ENCODE measurements around the gene GARIN5A. TPM values are rescaled to one million over a fixed set of nuclear protein-coding genes. Genes with fewer than 3 reads are reported as not detected.
A peak's percentile ranks its signal among the peaks of the same experiment; 100 is the strongest.

GARIN5A gene
- total and polyA plus RNA-seq, 8 donors: 0.55 to 3.1 (median 1.4) TPM; not detected in 2

GRCh38 chr19:50420808-50421207 lies 55.8 kb downstream of the GARIN5A start:
- Histone ChIP-seq H3K36me3 (no peaks in the 10 kb centered on the region), H3K27ac (no peak overlapping the region), H3K4me1 (peaks cover 0 to 27% (median 24%) of the 10 kb centered on the region in 4 donors), H3K27me3 (peaks cover 0 to 78% (median 30%) of the 10 kb centered on the region in 3 donors), H3K9me3 (no peaks in the 10 kb centered on the region), H3K4me3 (no peak overlapping the region)
- WGBS, 5 donors: 55 to 82% (median 69%) methylated on average over 3 of the region's 3 CpGs
- DNase-seq: no peak
- intact Hi-C loops (cut with DNase I; ENCODE audit: low total_unique reads): no loop called here
- TF ChIP-seq CTCF (IDR thresholded peaks at IDR 0.05) (no peak), EP300 (IDR thresholded peaks at IDR 0.05) (no peak), POLR2AphosphoS5 (IDR thresholded peaks at IDR 0.05) (no peak), POLR2A (IDR thresholded peaks at IDR 0.05) (no peak)

- peaks cover 0 to 78% (median 30%) of the 10 kb centered on the region in 3 donors for H3K27me3 ChIP-seq
- H3K9me3 ChIP-seq: no peaks in the 10 kb centered on the region
- no peaks in the 10 kb centered on the region for H3K36me3 ChIP-seq
- peaks cover 0 to 31% (median 26%) of the 10 kb centered on the region in 4 donors for H3K4me1 ChIP-seq
- DNase-seq: no peak
- no peak overlapping the region for H3K4me3 ChIP-seq
- 25 to 47% (median 31%) methylated on average over 3 of the region's 3 CpGs for WGBS, 5 donors
- TF ChIP-seq CTCF (IDR thresholded peaks at IDR 0.05) (no peak), POLR2AphosphoS5 (IDR thresholded peaks at IDR 0.05) (no peak), EP300 (IDR thresholded peaks at IDR 0.05) (no peak), POLR2A (IDR thresholded peaks at IDR 0.05) (no peak)
- intact Hi-C loops (cut with DNase I; ENCODE audit: low total_unique reads): no loop called here
- no peak overlapping the region for H3K27ac ChIP-seq
Measured at GRCh38 chr19:50420127-50420526, 56.5 kb downstream of the GARIN5A start.

- intact Hi-C loops (cut with DNase I; ENCODE audit: low total_unique reads): no loop called here
- peaks cover 0 to 78% (median 30%) of the 10 kb centered on the region in 3 donors for H3K27me3 ChIP-seq
- no peak overlapping the region for H3K27ac ChIP-seq
- no peaks in the 10 kb centered on the region for H3K36me3 ChIP-seq
- no peak for TF ChIP-seq POLR2AphosphoS5 (IDR thresholded peaks at IDR 0.05)
- no peak for TF ChIP-seq POLR2A (IDR thresholded peaks at IDR 0.05)
- TF ChIP-seq CTCF (IDR thresholded peaks at IDR 0.05): no peak
- TF ChIP-seq EP300 (IDR thresholded peaks at IDR 0.05): no peak
- H3K4me1 ChIP-seq: peaks cover 0 to 36% (median 26%) of the 10 kb centered on the region in 4 donors
- 13 to 24% (median 18%) methylated on average over 5 to 8 of the region's 8 CpGs for WGBS, 5 donors
- no peaks in the 10 kb centered on the region for H3K9me3 ChIP-seq
- no peak for DNase-seq
- H3K4me3 ChIP-seq: peak overlapping the region in 1 of 4 donors; percentile 6
Measured at GRCh38 chr19:50419580-50420035, 57.0 kb downstream of the GARIN5A start.

- Histone ChIP-seq H3K4me1 (peaks cover 0 to 37% (median 26%) of the 10 kb centered on the region in 4 donors), H3K27ac (no peak overlapping the region), H3K27me3 (peaks cover 0 to 78% (median 30%) of the 10 kb centered on the region in 3 donors), H3K36me3 (no peaks in the 10 kb centered on the region), H3K4me3 (peak overlapping the region in 1 of 4 donors; percentile 6), H3K9me3 (no peaks in the 10 kb centered on the region)
- TF ChIP-seq EP300 (IDR thresholded peaks at IDR 0.05): no peak
- no peak for TF ChIP-seq CTCF (IDR thresholded peaks at IDR 0.05)
- no peak for TF ChIP-seq POLR2A (IDR thresholded peaks at IDR 0.05)
- TF ChIP-seq POLR2AphosphoS5 (IDR thresholded peaks at IDR 0.05): no peak
- 9 to 14% (median 13%) methylated on average over 13 to 14 of the region's 14 CpGs for WGBS, 5 donors
- intact Hi-C loops (cut with DNase I; ENCODE audit: low total_unique reads): no loop called here
- no peak for DNase-seq
Measured at GRCh38 chr19:50419022-50419579, 57.5 kb downstream of the GARIN5A start.
